Body of pancreas (tissue), 4 donors: ENCODE results near the gene KCTD11.

Source experiments
- POLR2A ChIP-seq, 3 donors: fragments of 450-650 bp; IDR thresholded peaks; one replicate each; pipeline ENCODE4 v1.6.1; 2016; ENCODE audit warnings: antibody characterized with exemption in 3 of 3, mild to moderate bottlenecking in 2 of 3
- TF ChIP-seq, protein P1 (sequence below), 7 experiments: fragments of 450-650 bp in 4 of 7; fragments of 200-600 bp in 3 of 7; sonication (generic) in 3 of 7; IDR thresholded peaks; one replicate each; pipeline ENCODE4 v1.5.1; 2016 to 2019; ENCODE audit warnings: antibody characterized with exemption in 7 of 7

DNA sequence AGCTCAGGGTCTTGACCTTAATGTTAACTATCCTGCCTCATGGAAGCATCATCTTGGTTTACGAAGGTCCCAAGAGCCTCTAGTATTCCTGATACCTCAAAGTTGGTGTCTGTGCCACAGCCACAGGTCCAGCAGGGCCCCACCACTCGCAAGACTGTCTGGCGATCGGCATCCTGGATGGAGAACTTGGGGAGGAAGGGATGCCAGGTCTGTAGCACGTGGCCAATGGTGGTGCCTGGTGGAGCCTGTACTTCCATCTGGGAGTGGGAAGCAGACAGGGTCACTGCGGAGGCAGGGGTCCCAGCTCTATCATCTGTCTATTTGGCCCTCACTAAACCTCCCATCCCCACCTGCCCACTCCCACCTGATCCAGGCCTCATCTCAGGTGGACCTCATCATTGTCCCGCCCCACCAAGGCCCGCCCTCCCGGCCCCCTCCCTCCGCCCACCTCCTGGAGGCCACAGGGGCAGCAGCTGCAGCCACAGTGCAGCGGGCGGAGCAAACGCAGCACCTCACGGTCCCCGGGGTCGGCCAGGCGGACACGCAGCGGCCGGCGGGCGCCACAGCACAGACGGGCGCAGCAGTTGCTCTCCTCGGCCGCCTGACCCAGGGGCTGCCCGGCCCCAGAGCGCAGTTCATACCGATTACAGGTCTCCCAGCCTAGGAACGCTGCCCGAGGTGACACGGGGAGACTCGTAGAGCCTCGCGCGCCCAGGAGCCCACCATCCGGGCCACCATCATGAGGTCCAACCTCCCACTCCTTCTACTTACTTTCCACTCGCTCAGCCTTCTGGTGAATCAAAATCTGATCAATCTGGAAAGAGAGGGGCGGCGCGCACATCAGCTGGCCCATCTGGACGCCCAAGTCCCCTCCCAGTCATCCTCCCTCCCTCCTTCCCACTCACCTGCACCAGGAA, 41.0 kb downstream of the KCTD11 start:
- TF ChIP-seq, protein P1, sequence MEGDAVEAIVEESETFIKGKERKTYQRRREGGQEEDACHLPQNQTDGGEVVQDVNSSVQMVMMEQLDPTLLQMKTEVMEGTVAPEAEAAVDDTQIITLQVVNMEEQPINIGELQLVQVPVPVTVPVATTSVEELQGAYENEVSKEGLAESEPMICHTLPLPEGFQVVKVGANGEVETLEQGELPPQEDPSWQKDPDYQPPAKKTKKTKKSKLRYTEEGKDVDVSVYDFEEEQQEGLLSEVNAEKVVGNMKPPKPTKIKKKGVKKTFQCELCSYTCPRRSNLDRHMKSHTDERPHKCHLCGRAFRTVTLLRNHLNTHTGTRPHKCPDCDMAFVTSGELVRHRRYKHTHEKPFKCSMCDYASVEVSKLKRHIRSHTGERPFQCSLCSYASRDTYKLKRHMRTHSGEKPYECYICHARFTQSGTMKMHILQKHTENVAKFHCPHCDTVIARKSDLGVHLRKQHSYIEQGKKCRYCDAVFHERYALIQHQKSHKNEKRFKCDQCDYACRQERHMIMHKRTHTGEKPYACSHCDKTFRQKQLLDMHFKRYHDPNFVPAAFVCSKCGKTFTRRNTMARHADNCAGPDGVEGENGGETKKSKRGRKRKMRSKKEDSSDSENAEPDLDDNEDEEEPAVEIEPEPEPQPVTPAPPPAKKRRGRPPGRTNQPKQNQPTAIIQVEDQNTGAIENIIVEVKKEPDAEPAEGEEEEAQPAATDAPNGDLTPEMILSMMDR (IDR thresholded peaks at IDR 0.05) = no peak
- TF ChIP-seq POLR2A (IDR thresholded peaks at IDR 0.05) = no peak
